NT2/D1 (cell line): ENCODE results near the gene CROCC.

ENCODE experiments used
- DNase-seq: peaks from one replicate; pipeline ENCODE4 v3.0.0-alpha.2; 2011; ENCODE audit warnings: low read depth, low spot score
- H3K27me3 ChIP-seq: 2 replicates; pipeline ENCODE4 v1.6.0; 2011; ENCODE audit warnings: mild to moderate bottlenecking; ENCODE audit not compliant: insufficient read length, insufficient read depth
- H3K36me3 ChIP-seq: 2 replicates; pipeline ENCODE4 v1.6.1; 2011; ENCODE audit warnings: mild to moderate bottlenecking, low read length, mixed read lengths; ENCODE audit not compliant: insufficient read depth, insufficient read length
- H3K4me1 ChIP-seq: 2 replicates; pipeline ENCODE4 v1.5.1; 2011; ENCODE audit not compliant: insufficient read depth, insufficient read length
- H3K4me3 ChIP-seq: 2 replicates; pipeline ENCODE4 v1.5.1; 2011; ENCODE audit warnings: low read depth; ENCODE audit not compliant: insufficient read length
- H3K9ac ChIP-seq: 2 replicates; pipeline ENCODE4 v1.6.0; 2011; ENCODE audit warnings: low read depth; ENCODE audit not compliant: insufficient read length
- H3K9me3 ChIP-seq: 2 replicates; pipeline ENCODE4 v1.5.1; 2011; ENCODE audit warnings: mild to moderate bottlenecking, low read length; ENCODE audit not compliant: insufficient read depth
- SUZ12 ChIP-seq: IDR thresholded peaks from 2 replicates; pipeline ENCODE4 v1.6.1; 2011; ENCODE audit not compliant: insufficient read length, insufficient read depth; ENCODE audit errors: extremely low read depth
- YY1 ChIP-seq: IDR thresholded peaks from 2 replicates; pipeline ENCODE4 v1.6.1; 2011; ENCODE audit not compliant: insufficient read length, insufficient read depth
- ZNF274 ChIP-seq: IDR thresholded peaks from 2 replicates; pipeline ENCODE4 v1.6.1; 2011; ENCODE audit warnings: mild to moderate bottlenecking, low read depth, low read length

The CROCC gene

GRCh38 chr1:16920951-16921350, 780 bp upstream of the CROCC start:
- Histone ChIP-seq H3K4me1 (peaks cover 20% of the 10 kb centered on the region), H3K27me3 (no peaks in the 10 kb centered on the region), H3K4me3 (no peak overlapping the region), H3K36me3 (peaks cover 8% of the 10 kb centered on the region), H3K9ac (peak overlapping the region; percentile 85), H3K9me3 (no peaks in the 10 kb centered on the region)
- DNase-seq, result no peak
- no peak for TF ChIP-seq SUZ12
- TF ChIP-seq YY1, result no peak
- TF ChIP-seq ZNF274, result no peak

GRCh38 chr1:16922466-16922865, 735 bp downstream of the CROCC start:
- Histone ChIP-seq H3K4me1 (peaks cover 32% of the 10 kb centered on the region), H3K9me3 (no peaks in the 10 kb centered on the region), H3K36me3 (peaks cover 8% of the 10 kb centered on the region), H3K9ac (peak overlapping the region; percentile 85), H3K27me3 (no peaks in the 10 kb centered on the region), H3K4me3 (peak overlapping the region; percentile 77)
- TF ChIP-seq SUZ12 (no peak), ZNF274 (no peak), YY1 (no peak)
- no peak for DNase-seq

GRCh38 chr1:16922885-16923431, 1.2 kb downstream of the CROCC start:
- Histone ChIP-seq H3K36me3 (peaks cover 9% of the 10 kb centered on the region), H3K4me1 (peaks cover 37% of the 10 kb centered on the region), H3K27me3 (no peaks in the 10 kb centered on the region), H3K9ac (peak overlapping the region; percentile 63), H3K4me3 (peak overlapping the region; percentile 77), H3K9me3 (no peaks in the 10 kb centered on the region)
- no peak for TF ChIP-seq ZNF274
- TF ChIP-seq SUZ12, result no peak
- TF ChIP-seq YY1, result no peak
- no peak for DNase-seq

GRCh38 chr1:16924216-16924918, 2.6 kb downstream of the CROCC start:
- Histone ChIP-seq H3K36me3 (peaks cover 12% of the 10 kb centered on the region), H3K4me1 (peaks cover 42% of the 10 kb centered on the region), H3K9me3 (no peaks in the 10 kb centered on the region), H3K9ac (no peak overlapping the region), H3K27me3 (no peaks in the 10 kb centered on the region), H3K4me3 (no peak overlapping the region)
- TF ChIP-seq ZNF274, result no peak
- TF ChIP-seq SUZ12, result no peak
- TF ChIP-seq YY1, result no peak
- DNase-seq, result no peak

- H3K36me3 ChIP-seq, result peaks cover 12% of the 10 kb centered on the region
- no peak for DNase-seq
- H3K9me3 ChIP-seq, result no peaks in the 10 kb centered on the region
- no peak overlapping the region for H3K9ac ChIP-seq
- H3K4me3 ChIP-seq, result no peak overlapping the region
- H3K4me1 ChIP-seq, result peaks cover 48% of the 10 kb centered on the region
- no peak for TF ChIP-seq SUZ12
- TF ChIP-seq ZNF274, result no peak
- TF ChIP-seq YY1, result no peak
- no peaks in the 10 kb centered on the region for H3K27me3 ChIP-seq
Observed at GRCh38 chr1:16924919-16925477, 3.3 kb downstream of the CROCC start.

- H3K36me3 ChIP-seq, result peaks cover 14% of the 10 kb centered on the region
- no peaks in the 10 kb centered on the region for H3K9me3 ChIP-seq
- DNase-seq, result no peak
- H3K4me1 ChIP-seq, result peaks cover 50% of the 10 kb centered on the region
- H3K9ac ChIP-seq, result peak overlapping the region; percentile 53
- TF ChIP-seq SUZ12 (no peak), ZNF274 (no peak)
- no peak overlapping the region for H3K4me3 ChIP-seq
- no peaks in the 10 kb centered on the region for H3K27me3 ChIP-seq
Observed at GRCh38 chr1:16925635-16926490, 4.1 kb downstream of the CROCC start.

GRCh38 chr1:16926491-16927073, 4.9 kb downstream of the CROCC start:
- H3K4me1 ChIP-seq, result peaks cover 50% of the 10 kb centered on the region

More at GRCh38 chr1:16926491-16927073, 4.9 kb downstream of the CROCC start:
- H3K9me3 ChIP-seq, result no peaks in the 10 kb centered on the region
- peak overlapping the region; percentile 32 for H3K9ac ChIP-seq
- peak; percentile 93 for DNase-seq
- no peak overlapping the region for H3K4me3 ChIP-seq
- H3K36me3 ChIP-seq, result peaks cover 19% of the 10 kb centered on the region
- no peak for TF ChIP-seq YY1
- TF ChIP-seq SUZ12, result no peak
- TF ChIP-seq ZNF274, result no peak
- no peaks in the 10 kb centered on the region for H3K27me3 ChIP-seq
